ENCODE measurements around the gene PBX2.
"Not testable (repeated sequence)": the region's sequence is repeated elsewhere in the genome, so short reads cannot be mapped to it uniquely, and the experiment has no call there.

PBX2 gene

DNA sequence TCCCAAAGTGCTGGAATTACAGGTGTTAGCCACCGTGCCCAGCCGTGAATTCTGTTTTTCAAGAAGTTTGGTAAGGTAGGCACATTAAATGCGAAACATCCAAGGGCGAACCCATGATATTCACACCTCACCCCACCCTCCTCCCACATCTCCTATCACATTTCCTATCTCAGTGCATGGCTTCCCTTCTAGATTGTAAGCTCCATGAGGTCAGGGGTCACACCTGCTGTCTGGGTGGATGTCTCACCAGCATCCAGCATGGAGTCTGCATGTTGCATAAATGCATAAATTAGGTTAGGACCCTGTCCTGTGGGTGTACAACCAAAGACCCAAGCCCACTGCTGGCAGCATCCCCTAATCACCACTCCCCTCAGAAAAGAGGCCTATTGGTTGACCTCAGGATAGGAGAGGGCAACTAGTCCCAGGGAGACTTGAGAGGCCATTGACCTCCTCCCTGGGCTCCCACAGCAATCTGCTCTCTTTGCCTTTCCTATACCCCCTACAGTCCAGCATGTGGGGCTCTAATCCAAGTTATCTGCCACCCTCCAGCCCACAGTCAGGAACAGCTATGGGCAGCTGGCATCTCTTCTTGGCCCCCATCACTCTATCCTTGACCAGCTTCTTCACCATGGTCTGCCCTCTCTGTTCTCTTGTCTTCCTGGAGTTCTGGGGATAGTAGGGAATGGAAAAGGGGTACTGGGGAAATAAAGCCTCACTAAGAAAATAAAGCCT is 42.4 kb downstream of the PBX2 start:
- Histone ChIP-seq H3K79me2 (ENCODE audit: insufficient read depth, low read length) (no peaks in the 10 kb centered on the region), H4K20me1 (ENCODE audit: insufficient read depth, low read length) (no peaks in the 10 kb centered on the region), H3K9ac (ENCODE audit: low read depth, low read length) (no peak overlapping the region), H3K27ac (ENCODE audit: low read length) (no peak overlapping the region), H3K4me2 (ENCODE audit: insufficient read depth, low read length) (no peak overlapping the region), H3K4me3 (ENCODE audit: low read depth in 1 of 2, low read length in 2 of 2) (no peak overlapping the region), H3K27me3 (ENCODE audit: insufficient read depth, low read length, poor library complexity) (peaks cover 15% of the 10 kb centered on the region), H2AFZ (ENCODE audit: low read depth, low read length) (no peak overlapping the region), H3K4me1 (ENCODE audit: insufficient read depth, low read length) (no peaks in the 10 kb centered on the region), H3K9me3 (ENCODE audit: insufficient read depth, low read length, severe bottlenecking) (no peaks in the 10 kb centered on the region), H3K36me3 (ENCODE audit: insufficient read depth, low read length) (no peaks in the 10 kb centered on the region)
- DNase-seq (no peak), ATAC-seq (ENCODE audit: insufficient read depth, low read depth) (no peak)
- no peak for TF ChIP-seq EZH2 (IDR thresholded peaks at IDR 0.05; ENCODE audit: borderline replicate concordance, low read depth, low read length, severe bottlenecking)
- TF ChIP-seq, protein P1, sequence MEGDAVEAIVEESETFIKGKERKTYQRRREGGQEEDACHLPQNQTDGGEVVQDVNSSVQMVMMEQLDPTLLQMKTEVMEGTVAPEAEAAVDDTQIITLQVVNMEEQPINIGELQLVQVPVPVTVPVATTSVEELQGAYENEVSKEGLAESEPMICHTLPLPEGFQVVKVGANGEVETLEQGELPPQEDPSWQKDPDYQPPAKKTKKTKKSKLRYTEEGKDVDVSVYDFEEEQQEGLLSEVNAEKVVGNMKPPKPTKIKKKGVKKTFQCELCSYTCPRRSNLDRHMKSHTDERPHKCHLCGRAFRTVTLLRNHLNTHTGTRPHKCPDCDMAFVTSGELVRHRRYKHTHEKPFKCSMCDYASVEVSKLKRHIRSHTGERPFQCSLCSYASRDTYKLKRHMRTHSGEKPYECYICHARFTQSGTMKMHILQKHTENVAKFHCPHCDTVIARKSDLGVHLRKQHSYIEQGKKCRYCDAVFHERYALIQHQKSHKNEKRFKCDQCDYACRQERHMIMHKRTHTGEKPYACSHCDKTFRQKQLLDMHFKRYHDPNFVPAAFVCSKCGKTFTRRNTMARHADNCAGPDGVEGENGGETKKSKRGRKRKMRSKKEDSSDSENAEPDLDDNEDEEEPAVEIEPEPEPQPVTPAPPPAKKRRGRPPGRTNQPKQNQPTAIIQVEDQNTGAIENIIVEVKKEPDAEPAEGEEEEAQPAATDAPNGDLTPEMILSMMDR (IDR thresholded peaks at IDR 0.05; ENCODE audit: borderline replicate concordance, extremely low read depth, low read length, poor library complexity, severe bottlenecking): peak; percentile 23

DNA sequence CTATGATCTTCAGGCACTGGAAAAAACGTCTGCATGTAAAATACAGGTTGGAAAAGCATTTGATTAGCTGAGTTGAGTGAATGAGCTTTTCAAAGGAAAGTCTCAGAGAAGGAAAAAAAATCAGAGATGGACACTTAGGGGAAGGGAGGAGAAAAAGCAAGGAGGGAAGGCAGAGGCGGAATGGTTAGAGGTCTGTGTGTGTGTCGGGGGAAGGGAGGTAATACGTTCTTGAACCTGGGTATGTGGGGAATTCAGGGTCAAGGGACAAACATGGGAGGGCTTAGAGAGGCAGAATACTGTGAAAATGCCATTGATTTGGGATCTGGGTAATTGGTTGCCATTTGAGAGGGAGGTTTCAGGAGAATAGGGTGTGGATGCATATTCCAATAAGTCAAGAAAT is 43.3 kb downstream of the PBX2 start:
- Histone ChIP-seq H3K79me2 (ENCODE audit: insufficient read depth, low read length) (no peaks in the 10 kb centered on the region), H3K4me1 (ENCODE audit: insufficient read depth, low read length) (no peaks in the 10 kb centered on the region), H3K36me3 (ENCODE audit: insufficient read depth, low read length) (no peaks in the 10 kb centered on the region), H3K27ac (ENCODE audit: low read length) (no peak overlapping the region), H3K4me3 (ENCODE audit: low read depth in 1 of 2, low read length in 2 of 2) (no peak overlapping the region), H4K20me1 (ENCODE audit: insufficient read depth, low read length) (no peaks in the 10 kb centered on the region), H3K27me3 (ENCODE audit: insufficient read depth, low read length, poor library complexity) (peaks cover 15% of the 10 kb centered on the region), H3K4me2 (ENCODE audit: insufficient read depth, low read length) (no peak overlapping the region), H2AFZ (ENCODE audit: low read depth, low read length) (no peak overlapping the region), H3K9me3 (ENCODE audit: insufficient read depth, low read length, severe bottlenecking) (no peaks in the 10 kb centered on the region), H3K9ac (ENCODE audit: low read depth, low read length) (no peak overlapping the region)
- no peak for DNase-seq
- TF ChIP-seq, protein P1 (IDR thresholded peaks at IDR 0.05; ENCODE audit: borderline replicate concordance, extremely low read depth, low read length, poor library complexity, severe bottlenecking): no peak
- no peak for ATAC-seq (ENCODE audit: insufficient read depth, low read depth)

DNA sequence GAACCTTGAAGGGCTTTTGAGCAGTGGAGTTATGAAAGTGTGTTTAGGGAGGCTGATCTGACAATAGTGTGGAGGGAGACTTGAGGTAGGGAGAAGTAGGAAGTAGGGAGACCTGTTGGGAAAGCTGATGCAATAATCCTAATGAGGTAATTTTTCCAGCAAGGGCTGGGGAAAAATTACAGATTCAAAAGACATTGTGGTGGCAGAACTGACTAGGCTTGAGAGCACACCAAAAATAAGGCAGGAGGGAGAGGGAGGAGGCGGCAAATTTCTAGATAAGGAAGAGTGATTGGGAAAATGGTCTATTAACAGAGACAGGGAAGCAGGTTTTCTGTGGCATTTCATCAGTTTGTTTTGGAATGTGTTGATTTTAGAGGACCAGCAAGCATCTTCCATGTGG is 43.7 kb downstream of the PBX2 start:
- no peak overlapping the region for H3K4me3 ChIP-seq (ENCODE audit: low read depth in 1 of 2, low read length in 2 of 2)
- no peak for TF ChIP-seq EZH2 (IDR thresholded peaks at IDR 0.05; ENCODE audit: borderline replicate concordance, low read depth, low read length, severe bottlenecking)
- TF ChIP-seq, protein P1 (IDR thresholded peaks at IDR 0.05; ENCODE audit: borderline replicate concordance, extremely low read depth, low read length, poor library complexity, severe bottlenecking): no peak
- no peaks in the 10 kb centered on the region for H4K20me1 ChIP-seq (ENCODE audit: insufficient read depth, low read length)
- no peak overlapping the region for H3K4me2 ChIP-seq (ENCODE audit: insufficient read depth, low read length)
- no peaks in the 10 kb centered on the region for H3K36me3 ChIP-seq (ENCODE audit: insufficient read depth, low read length)
- H3K9me3 ChIP-seq (ENCODE audit: insufficient read depth, low read length, severe bottlenecking): no peaks in the 10 kb centered on the region
- ATAC-seq (ENCODE audit: insufficient read depth, low read depth) (no peak), DNase-seq (no peak)
- H2AFZ ChIP-seq (ENCODE audit: low read depth, low read length): no peak overlapping the region
- H3K4me1 ChIP-seq (ENCODE audit: insufficient read depth, low read length): no peaks in the 10 kb centered on the region
- no peak overlapping the region for H3K27ac ChIP-seq (ENCODE audit: low read length)
- peaks cover 15% of the 10 kb centered on the region for H3K27me3 ChIP-seq (ENCODE audit: insufficient read depth, low read length, poor library complexity)
- no peak overlapping the region for H3K9ac ChIP-seq (ENCODE audit: low read depth, low read length)
- no peaks in the 10 kb centered on the region for H3K79me2 ChIP-seq (ENCODE audit: insufficient read depth, low read length)

DNA sequence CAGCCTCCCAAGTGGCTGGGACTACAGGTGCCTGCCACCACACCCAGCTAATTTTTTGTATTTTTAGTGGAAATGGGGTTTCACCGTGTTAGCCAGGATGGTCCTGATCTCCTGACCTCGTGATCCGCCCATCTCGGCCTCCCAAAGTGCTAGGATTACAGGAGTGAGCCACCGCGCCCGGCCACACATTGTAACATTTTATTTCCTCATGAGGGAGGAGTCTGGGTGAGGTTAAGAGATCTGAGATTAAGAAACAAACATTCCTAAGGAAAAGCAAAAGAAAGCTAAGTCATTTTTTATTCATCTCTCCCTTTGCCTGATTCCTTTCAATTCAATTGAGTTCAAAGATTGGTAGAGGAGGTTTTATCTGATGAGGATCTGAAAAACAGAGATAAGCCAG is 45.8 kb downstream of the PBX2 start:
- not testable (repeated sequence) for H3K9ac ChIP-seq (ENCODE audit: low read depth, low read length); DNase-seq; H3K79me2 ChIP-seq (ENCODE audit: insufficient read depth, low read length); H3K9me3 ChIP-seq (ENCODE audit: insufficient read depth, low read length, severe bottlenecking); H4K20me1 ChIP-seq (ENCODE audit: insufficient read depth, low read length); H3K4me3 ChIP-seq (ENCODE audit: low read depth in 1 of 2, low read length in 2 of 2); H2AFZ ChIP-seq (ENCODE audit: low read depth, low read length); H3K36me3 ChIP-seq (ENCODE audit: insufficient read depth, low read length); H3K27ac ChIP-seq (ENCODE audit: low read length); H3K4me2 ChIP-seq (ENCODE audit: insufficient read depth, low read length); ATAC-seq (ENCODE audit: insufficient read depth, low read depth); H3K4me1 ChIP-seq (ENCODE audit: insufficient read depth, low read length)
- peaks cover 15% of the 10 kb centered on the region for H3K27me3 ChIP-seq (ENCODE audit: insufficient read depth, low read length, poor library complexity)

Measured in DND-41 (cell line).